GM20000 (cell line): Measurements from ENCODE around the gene ANGPTL5.
"Not testable (repeated sequence)": the region's sequence is repeated elsewhere in the genome, so short reads cannot be mapped to it uniquely, and the experiment has no call there.

Source experiments
- DNase-seq: peaks from one replicate; pipeline ENCODE4 v3.0.0; 2012; ENCODE audit warnings: low spot score
- CTCF ChIP-seq: IDR thresholded peaks from 2 replicates; pipeline ENCODE4 v1.5.1; 2012; ENCODE audit warnings: mild to moderate bottlenecking, control low read depth; ENCODE audit errors: extremely low read depth, missing control alignments

The ANGPTL5 gene

GRCh38 chr11:101866619-101867491 is 49.5 kb downstream of the ANGPTL5 start:
- no peak for DNase-seq
- no peak for TF ChIP-seq CTCF

GRCh38 chr11:101864098-101864497 is 52.2 kb downstream of the ANGPTL5 start:
- no peak for TF ChIP-seq CTCF

GRCh38 chr11:101863361-101863760 is 53.0 kb downstream of the ANGPTL5 start:
- DNase-seq, result no peak
- no peak for TF ChIP-seq CTCF

More at GRCh38 chr11:101864098-101864497, 52.2 kb downstream of the ANGPTL5 start:
- DNase-seq, result no peak

GRCh38 chr11:101862391-101863233 is 53.7 kb downstream of the ANGPTL5 start:
- no peak for TF ChIP-seq CTCF
- DNase-seq, result no peak

GRCh38 chr11:101860696-101861427 is 55.5 kb downstream of the ANGPTL5 start:
- DNase-seq, result peak; percentile 34
- TF ChIP-seq CTCF, result peak; percentile 57

- DNase-seq, result not testable (repeated sequence)
Measured at GRCh38 chr11:101852260-101852659, 64.1 kb downstream of the ANGPTL5 start.

GRCh38 chr11:101848262-101848661 is 68.1 kb downstream of the ANGPTL5 start:
- no peak for TF ChIP-seq CTCF
- no peak for DNase-seq
